Thymus (tissue), 11 donors: ENCODE measurements around the gene SIRT3. TPM values are rescaled to one million over a fixed set of nuclear protein-coding genes. Genes with fewer than 3 reads are reported as not detected.
A peak's percentile ranks its signal among the peaks of the same experiment; 100 is the strongest.

Source experiments
- DNase-seq, 9 donors: peaks; one replicate each; pipeline ENCODE4 v3.0.0-alpha.2; 2013; ENCODE audit warnings: low spot score in 9 of 9, low read depth in 6 of 9, missing footprints in 1 of 9
- H3K27ac ChIP-seq, 2 donors: one replicate each; pipeline ENCODE4 v1.5.1; 2013; ENCODE audit warnings: control low read depth in 1 of 2, low read depth in 1 of 2, low read length in 1 of 2, mild to moderate bottlenecking in 1 of 2, moderate library complexity in 1 of 2
- H3K27me3 ChIP-seq, 2 donors: one replicate each; pipeline ENCODE4 v1.5.1; 2013; ENCODE audit warnings: low read length in 1 of 2; ENCODE audit not compliant: control insufficient read depth in 2 of 2, insufficient read depth in 1 of 2
- H3K36me3 ChIP-seq, 2 donors: one replicate each; pipeline ENCODE4 v1.5.1; 2013; ENCODE audit warnings: low read length in 1 of 2, mild to moderate bottlenecking in 1 of 2, moderate library complexity in 1 of 2; ENCODE audit not compliant: control insufficient read depth in 2 of 2, insufficient read depth in 2 of 2
- H3K4me1 ChIP-seq, 2 donors: one replicate each; pipeline ENCODE4 v1.5.1; 2013; ENCODE audit warnings: low read length in 2 of 2; ENCODE audit not compliant: control insufficient read depth in 2 of 2, insufficient read depth in 2 of 2
- H3K4me3 ChIP-seq, 2 donors: one replicate each; pipeline ENCODE4 v1.5.1; 2013; ENCODE audit warnings: low read length in 2 of 2, control low read depth in 1 of 2, mild to moderate bottlenecking in 1 of 2
- H3K9me3 ChIP-seq, 2 donors: one replicate each; pipeline ENCODE4 v1.5.1; 2013; ENCODE audit warnings: low read length in 1 of 2, mild to moderate bottlenecking in 1 of 2; ENCODE audit not compliant: control insufficient read depth in 2 of 2, insufficient read depth in 1 of 2
- WGBS: extraction: QIAGEN DNeasy Blood & Tissue Kit; methylation state at CpG from one replicate; pipeline ENCODE4 v1.1.7; 2013; 5-methylcytosine and 5-hydroxymethylcytosine counted together
- polyA plus RNA-seq: library from polyadenylated mRNA; stranded (reverse); fragments of 200-250 nt; gene quantifications from one replicate; pipeline ENCODE4 v1.2.3, GENCODE V29; 2013
- total RNA-seq: library from RNA; stranded (reverse); fragments of 120-200 nt; gene quantifications from one replicate; pipeline ENCODE4 v1.2.4, GENCODE V29; 2013
- donor health status: healthy.

SIRT3 gene
- total and polyA plus RNA-seq, 2 donors, result 6.5 to 38.3 TPM

DNA sequence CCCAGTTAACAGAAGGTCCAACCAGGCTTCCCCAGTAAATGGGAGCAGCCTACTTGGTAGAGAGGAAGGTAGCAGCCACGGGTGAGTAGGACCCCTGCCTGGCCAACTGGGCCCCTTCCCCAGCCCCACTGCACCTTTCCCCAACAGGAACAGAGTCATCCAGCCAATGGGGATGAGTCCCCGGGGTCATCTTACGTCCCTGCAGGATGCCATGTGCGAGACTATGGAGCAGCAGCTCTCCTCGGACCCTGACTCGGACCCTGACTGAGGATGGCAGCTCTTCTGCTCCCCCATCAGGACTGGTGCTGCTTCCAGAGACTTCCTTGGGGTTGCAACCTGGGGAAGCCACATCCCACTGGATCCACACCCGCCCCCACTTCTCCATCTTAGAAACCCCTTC is 22.1 kb downstream of the SIRT3 start:
- Histone ChIP-seq H3K27me3 (no peaks in the 10 kb centered on the region), H3K36me3 (peaks cover 63 to 66% of the 10 kb centered on the region in 2 donors), H3K4me3 (no peak overlapping the region), H3K9me3 (no peaks in the 10 kb centered on the region), H3K27ac (no peak overlapping the region), H3K4me1 (peaks cover 11 to 12% of the 10 kb centered on the region in 2 donors)
- 95% methylated on average over 7 of the region's 7 CpGs for WGBS
- DNase-seq, result no peak

DNA sequence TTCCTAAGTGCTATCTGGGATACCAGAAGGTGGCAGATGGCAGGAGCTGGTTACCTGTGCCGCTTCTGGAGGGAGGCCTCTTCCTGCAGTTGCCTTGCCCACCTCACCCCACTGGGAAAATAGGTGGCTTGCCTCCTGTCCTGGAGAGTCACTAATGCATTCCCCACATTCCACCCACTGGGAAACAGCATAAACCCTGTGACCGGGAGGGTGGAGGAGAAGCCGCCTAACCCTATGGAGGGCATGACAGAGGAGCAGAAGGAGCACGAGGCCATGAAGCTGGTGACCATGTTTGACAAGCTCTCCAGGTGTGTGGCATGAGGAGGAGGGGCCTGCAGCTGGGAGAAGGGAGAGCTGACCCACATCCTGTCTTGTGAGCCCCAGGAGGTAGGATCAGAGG is 23.0 kb downstream of the SIRT3 start:
- Histone ChIP-seq H3K27me3 (no peaks in the 10 kb centered on the region), H3K36me3 (peaks cover 61 to 63% of the 10 kb centered on the region in 2 donors), H3K27ac (no peak overlapping the region), H3K4me1 (peaks cover 12 to 13% of the 10 kb centered on the region in 2 donors), H3K9me3 (no peaks in the 10 kb centered on the region), H3K4me3 (no peak overlapping the region)
- no peak for DNase-seq
- WGBS, result 96% methylated on average over 4 of the region's 4 CpGs

DNA sequence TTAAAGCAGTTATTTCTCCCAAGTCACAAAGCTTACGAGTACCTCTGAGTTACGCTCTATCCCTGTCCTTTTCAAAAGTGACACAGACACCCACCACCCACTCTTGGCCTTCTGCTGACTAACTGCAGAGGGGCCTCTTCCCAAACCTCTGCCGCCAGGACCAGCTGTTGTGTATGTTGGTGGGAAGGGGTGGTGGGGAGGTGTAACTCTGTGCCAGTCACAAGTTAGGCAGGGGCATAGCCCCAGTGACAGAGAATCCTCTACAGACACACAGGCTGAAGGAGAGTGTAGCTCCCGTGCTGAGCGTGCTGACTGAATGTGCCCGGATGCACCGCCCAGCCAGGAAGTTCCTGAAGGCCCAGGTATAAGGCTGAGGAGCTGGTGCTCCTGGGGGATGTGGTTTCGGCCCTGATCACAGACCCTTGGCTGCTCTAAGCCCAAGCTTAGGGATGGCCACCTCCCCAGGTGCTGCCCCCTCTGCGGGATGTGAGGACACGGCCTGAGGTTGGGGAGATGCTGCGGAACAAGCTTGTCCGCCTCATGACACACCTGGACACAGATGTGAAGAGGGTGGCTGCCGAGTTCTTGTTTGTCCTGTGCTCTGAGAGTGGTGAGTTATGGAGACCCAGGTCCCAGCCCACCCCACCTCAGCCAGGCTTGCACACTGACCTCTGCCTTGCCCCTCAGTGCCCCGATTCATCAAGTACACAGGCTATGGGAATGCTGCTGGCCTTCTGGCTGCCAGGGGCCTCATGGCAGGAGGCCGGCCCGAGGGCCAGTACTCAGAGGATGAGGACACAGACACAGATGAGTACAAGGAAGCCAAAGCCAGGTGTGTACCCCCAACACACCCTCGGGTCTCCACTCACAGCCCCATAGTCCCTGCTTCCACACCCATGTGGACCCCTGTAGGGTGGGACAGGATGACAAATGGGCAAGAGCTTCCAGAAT is 23.7 kb downstream of the SIRT3 start:
- Histone ChIP-seq H3K36me3 (peaks cover 61 to 63% of the 10 kb centered on the region in 2 donors), H3K4me3 (no peak overlapping the region), H3K4me1 (peaks cover 12 to 13% of the 10 kb centered on the region in 2 donors), H3K27me3 (peaks cover 0 to 2% of the 10 kb centered on the region in 2 donors), H3K9me3 (no peaks in the 10 kb centered on the region), H3K27ac (no peak overlapping the region)
- DNase-seq, result no peak
- WGBS, result 97% methylated on average over 17 of the region's 17 CpGs

DNA sequence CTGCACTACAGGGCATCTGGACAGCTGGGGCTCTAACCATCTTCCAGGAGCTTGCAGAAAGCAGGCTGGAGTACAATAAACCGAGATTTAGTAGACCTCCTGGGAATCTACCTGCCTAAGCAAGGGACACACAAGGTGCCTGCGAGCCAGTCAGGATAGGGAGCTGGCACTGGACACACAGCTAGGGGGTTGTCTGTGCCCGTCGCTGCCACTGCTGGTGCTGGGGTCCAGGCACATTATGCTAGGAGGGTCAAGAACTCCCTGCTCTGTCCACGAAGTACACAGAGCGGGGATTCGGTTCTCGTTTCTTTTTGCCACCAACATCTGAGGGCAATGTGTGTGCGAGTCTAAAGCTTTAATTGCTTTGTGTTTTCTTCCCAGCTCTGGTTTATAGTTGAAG is 24.4 kb downstream of the SIRT3 start:
- Histone ChIP-seq H3K27me3 (peaks cover 0 to 2% of the 10 kb centered on the region in 2 donors), H3K27ac (no peak overlapping the region), H3K4me1 (peaks cover 13 to 14% of the 10 kb centered on the region in 2 donors), H3K36me3 (peaks cover 61 to 63% of the 10 kb centered on the region in 2 donors), H3K9me3 (no peaks in the 10 kb centered on the region), H3K4me3 (no peak overlapping the region)
- no peak for DNase-seq
- WGBS, result 98% methylated on average over 9 of the region's 9 CpGs

DNA sequence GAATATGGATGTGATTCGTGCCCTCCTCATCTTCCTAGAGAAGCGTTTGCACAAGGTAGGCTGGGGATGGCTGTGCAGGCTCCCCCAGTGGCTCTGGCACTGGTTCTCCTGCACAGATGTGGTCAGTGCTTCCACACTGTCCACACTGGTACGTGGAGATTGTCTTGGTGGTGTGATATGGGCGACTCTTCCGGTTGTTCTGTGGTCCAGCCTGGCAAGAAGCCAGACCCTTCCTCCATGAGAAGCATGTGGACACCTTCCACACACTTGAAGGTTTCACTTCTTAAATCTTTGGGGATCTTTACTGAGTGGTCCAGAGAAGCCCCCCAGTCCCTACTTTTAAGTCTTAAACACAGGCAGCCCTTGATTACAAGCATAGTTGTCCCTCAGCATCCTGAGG is 24.8 kb downstream of the SIRT3 start:
- no peak overlapping the region for H3K4me3 ChIP-seq
- H3K9me3 ChIP-seq, result no peaks in the 10 kb centered on the region
- WGBS, result 97% methylated on average over 5 of the region's 5 CpGs
- peaks cover 60 to 63% of the 10 kb centered on the region in 2 donors for H3K36me3 ChIP-seq
- no peak for DNase-seq
- H3K27ac ChIP-seq, result no peak overlapping the region
- peaks cover 16 to 17% of the 10 kb centered on the region in 2 donors for H3K4me1 ChIP-seq
- peaks cover 0 to 2% of the 10 kb centered on the region in 2 donors for H3K27me3 ChIP-seq

DNA sequence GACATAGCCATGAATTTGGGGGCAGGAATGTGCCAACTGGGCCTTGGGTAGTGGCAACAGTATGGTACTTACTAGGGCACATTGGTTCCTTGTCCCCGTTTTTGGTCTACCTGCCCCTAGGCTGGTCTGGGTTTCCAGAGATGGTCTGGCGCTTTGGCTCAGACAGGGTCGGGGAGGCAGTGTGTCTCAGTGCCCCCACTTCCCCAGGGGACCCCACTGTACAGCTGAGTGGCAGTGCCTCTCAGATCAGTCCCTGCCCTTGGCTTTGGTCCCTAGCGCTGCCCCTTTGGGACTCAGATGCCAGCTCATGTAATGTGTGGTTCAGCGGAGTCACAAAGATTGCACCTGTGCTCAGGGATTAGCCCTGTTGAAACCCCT is 25.4 kb downstream of the SIRT3 start:
- WGBS, result 96% methylated on average over 5 of the region's 5 CpGs
- H3K36me3 ChIP-seq, result peaks cover 55 to 61% of the 10 kb centered on the region in 2 donors
- DNase-seq, result no peak
- no peaks in the 10 kb centered on the region for H3K9me3 ChIP-seq
- peaks cover 0 to 2% of the 10 kb centered on the region in 2 donors for H3K27me3 ChIP-seq
- H3K4me3 ChIP-seq, result no peak overlapping the region
- H3K27ac ChIP-seq, result no peak overlapping the region
- peaks cover 20 to 22% of the 10 kb centered on the region in 2 donors for H3K4me1 ChIP-seq

DNA sequence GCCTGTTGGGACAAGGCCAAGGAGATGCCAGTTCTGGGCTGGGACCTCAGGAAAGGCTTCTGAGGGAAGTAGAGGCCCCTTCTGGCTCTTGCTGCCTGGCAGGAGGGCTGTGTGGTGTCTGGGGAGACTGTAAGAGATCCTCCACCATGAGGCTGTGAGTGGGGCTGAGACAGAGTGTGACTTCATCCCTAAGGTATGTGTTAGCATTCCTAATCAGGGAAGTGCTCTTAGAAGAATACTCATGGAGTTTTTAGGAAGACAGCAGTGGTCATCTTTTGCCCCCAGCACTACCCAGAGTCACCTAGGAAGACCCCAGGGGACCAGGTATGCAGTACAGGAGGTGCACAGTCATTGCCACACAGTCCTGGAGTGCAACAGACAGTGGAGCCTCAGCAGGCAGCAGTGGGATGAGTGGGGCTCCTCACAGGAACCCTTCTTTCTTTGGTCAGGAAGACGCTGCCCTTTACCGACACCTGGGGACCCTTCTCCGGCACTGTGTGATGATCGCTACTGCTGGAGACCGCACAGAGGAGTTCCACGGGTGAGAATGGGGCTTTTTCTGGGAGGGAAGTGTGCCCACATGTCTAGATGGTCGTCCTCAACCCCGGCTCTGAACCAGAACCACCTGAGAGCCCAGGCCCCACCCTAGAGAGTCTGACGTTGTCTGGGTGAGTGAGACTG is 25.9 kb downstream of the SIRT3 start:
- Histone ChIP-seq H3K9me3 (no peaks in the 10 kb centered on the region), H3K27me3 (peaks cover 0 to 2% of the 10 kb centered on the region in 2 donors), H3K27ac (no peak overlapping the region), H3K4me3 (no peak overlapping the region), H3K4me1 (peaks cover 24 to 26% of the 10 kb centered on the region in 2 donors), H3K36me3 (peaks cover 56 to 61% of the 10 kb centered on the region in 2 donors)
- 95% methylated on average over 9 of the region's 9 CpGs for WGBS
- DNase-seq, result no peak

DNA sequence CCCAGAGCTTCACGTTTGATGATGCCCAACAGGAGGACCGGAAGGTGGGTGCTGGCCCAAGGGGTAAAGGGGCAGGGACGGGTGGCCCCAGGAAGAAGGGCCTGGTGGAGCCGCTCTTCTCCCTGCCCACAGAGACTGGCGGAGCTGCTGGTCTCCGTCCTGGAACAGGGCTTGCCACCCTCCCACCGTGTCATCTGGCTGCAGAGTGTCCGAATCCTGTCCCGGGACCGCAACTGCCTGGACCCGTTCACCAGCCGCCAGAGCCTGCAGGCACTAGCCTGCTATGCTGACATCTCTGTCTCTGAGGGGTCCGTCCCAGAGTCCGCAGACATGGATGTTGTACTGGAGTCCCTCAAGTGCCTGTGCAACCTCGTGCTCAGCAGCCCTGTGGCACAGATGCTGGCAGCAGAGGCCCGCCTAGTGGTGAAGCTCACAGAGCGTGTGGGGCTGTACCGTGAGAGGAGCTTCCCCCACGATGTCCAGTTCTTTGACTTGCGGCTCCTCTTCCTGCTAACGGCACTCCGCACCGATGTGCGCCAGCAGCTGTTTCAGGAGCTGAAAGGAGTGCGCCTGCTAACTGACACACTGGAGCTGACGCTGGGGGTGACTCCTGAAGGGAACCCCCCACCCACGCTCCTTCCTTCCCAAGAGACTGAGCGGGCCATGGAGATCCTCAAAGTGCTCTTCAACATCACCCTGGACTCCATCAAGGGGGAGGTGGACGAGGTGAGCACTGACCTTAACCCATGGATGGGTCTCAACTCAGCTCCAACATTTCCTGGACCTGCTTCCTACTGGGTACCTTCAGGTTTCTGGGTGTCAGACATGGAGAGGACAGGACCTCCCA is 26.6 kb downstream of the SIRT3 start:
- peaks cover 0 to 2% of the 10 kb centered on the region in 2 donors for H3K27me3 ChIP-seq
- H3K36me3 ChIP-seq, result peaks cover 58 to 61% of the 10 kb centered on the region in 2 donors
- H3K4me3 ChIP-seq, result peak overlapping the region; percentile 87 to 97
- WGBS, result 79% methylated on average over 29 of the region's 29 CpGs
- no peaks in the 10 kb centered on the region for H3K9me3 ChIP-seq
- peaks cover 24 to 26% of the 10 kb centered on the region in 2 donors for H3K4me1 ChIP-seq
- DNase-seq, result no peak
- H3K27ac ChIP-seq, result peak overlapping the region in 1 of 2 donors; percentile 17
